T-helper 2 cell treated with Interferon-gamma antibody and Interleukin-4, amounts not matched to agents 100 ng/mL and 5 ng/mL, for 36 hours (primary cell): ENCODE data around the gene CCDC116. TPM values are rescaled to one million over a fixed set of nuclear protein-coding genes. Genes with fewer than 3 reads are reported as not detected.

Source experiments
- intact Hi-C: fragments of 100-400 bp; cut with micrococcal nuclease; formaldehyde crosslinking; loops from one replicate; pipeline ENCODE4 v1.15.1; 2023
- total RNA-seq: library from RNA; stranded (reverse); gene quantifications from 2 replicates; pipeline ENCODE4 v1.2.3, GENCODE V29; 2022

The CCDC116 gene
- total RNA-seq, 1 donor from 2014 or later = 0.23 TPM

DNA sequence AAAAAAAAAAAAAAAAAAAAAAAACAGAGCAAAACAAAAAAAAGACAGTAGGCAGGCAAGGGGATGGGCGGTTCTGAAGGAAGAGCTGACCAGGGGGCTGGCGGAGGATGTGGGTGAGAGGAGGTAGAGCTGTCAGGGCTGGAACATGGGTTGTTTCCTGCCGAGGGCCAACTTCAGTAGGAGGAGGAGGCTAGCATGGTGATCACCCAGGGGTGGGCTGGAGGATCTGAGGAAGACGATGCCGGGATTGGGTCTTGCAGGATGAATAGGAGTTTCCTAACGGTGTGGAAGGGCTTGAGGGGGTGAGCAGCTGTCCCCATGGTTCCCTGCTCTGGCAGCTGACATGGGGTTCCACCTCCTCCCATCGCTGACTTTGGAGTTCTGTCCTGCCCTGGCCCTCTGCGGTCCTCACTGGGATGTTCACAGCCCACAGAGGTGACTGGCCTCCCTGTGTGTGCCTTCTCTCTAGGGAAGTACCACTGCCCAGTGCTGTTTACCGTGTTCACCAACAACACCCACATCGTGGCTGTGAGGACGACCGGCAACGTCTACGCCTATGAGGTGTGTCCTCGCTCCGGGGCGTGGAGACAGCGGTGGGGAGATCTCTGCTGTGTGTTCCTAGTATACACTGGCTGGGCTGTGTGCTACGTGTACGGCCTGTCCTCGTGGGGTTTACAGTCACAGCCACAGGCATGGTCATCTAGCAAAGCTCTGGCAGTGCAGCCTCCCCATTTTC lies 48.4 kb downstream of the CCDC116 start:
- intact Hi-C loops = no loop called here

DNA sequence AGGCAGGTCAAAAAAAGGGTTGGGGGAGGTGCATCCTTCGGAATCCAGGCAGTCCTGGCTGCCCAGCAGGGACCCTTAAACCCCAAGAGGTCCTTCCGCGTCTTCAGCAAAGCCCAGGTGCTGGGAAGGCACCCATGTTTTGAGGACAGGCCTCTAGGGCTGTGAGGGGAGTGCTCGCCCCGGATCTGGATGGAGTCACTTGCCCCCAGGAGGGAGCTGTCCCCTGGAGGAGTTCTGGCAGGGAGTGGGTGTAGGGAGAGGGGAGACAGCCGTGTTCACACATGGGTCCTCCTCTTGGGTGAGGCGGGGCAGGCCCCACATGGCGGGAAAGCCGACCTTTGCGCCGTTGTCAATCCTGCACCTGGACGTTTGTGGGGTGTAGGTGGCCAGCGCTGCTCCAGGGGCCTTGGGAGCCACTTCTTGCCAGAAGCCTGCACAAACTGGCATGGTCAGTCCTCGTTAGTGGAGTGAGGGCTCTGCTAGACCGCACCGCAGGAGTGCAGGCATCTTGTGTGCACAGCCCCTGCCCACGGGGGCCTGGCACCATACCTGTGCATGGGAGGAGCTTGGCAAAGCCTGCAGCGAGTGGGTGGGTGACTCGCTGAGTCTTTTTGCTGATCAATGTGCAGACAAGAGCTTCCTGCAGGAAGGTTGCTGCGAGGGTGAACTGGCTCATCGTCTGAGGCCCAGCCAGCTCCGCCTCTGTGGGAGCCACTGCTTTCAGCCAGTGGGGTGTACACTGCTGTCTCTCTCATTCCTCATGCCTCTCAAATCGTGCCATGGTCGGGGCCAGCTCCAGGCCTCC lies 49.2 kb downstream of the CCDC116 start:
- intact Hi-C loops = no loop called here

DNA sequence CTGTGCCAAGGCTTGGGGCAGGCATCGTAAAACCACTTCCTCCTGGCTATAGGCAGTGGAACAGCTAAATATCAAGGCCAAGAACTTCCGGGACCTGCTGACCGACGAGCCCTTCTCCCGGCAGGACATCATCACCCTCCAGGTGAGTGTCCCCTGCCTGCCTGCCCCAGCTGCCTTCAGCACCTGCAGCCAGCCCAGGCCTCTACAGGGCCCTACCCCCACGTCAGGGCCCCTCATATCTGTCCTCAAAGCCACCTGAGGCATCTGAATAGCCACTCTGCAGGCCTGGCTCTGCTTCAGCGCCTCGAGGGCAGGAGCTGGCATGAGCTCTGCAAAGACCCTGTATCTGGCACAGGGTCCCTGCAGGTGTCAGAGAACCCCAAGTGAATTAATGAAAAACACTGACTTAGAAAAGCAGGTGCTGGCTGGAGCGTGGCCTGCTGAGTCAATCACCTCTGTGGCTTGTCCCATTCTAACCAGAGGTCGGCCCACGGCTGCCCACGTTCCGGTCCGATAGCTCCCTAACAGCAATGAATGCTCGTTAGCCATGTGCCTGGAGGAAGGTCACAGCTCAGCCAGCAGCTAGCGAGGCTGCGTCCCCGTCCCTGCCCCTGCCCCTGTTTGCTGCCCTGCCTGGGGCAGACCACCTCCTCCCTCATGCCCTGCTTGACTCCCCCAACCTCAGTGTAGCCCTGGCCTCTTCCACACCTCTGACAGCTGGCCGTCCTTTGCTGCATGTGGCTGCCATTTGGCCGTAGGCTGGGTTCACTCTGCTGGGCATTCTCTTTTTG lies 50.0 kb downstream of the CCDC116 start:
- intact Hi-C loops = no loop called here

DNA sequence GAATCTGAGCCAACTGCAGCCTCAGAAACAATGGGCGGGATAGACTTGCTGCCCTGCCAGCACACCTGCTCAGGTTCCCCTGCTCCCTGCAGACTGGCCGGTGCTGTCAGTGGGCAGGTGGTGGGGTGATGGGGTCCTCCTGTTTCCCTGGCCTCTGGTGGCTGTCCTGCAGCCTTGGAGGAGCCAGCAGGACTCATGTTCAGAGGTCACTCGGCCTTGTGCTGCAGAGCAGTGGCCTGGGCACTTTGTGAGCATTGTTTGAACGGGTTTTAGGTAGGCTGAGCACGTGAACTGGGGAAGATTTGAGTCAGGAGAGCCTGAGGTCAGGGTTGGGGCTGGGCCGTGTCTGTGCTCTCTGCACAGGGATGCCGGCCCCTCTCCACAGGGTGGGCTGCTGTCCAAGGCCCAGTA lies 50.8 kb downstream of the CCDC116 start:
- intact Hi-C loops = no loop called here

DNA sequence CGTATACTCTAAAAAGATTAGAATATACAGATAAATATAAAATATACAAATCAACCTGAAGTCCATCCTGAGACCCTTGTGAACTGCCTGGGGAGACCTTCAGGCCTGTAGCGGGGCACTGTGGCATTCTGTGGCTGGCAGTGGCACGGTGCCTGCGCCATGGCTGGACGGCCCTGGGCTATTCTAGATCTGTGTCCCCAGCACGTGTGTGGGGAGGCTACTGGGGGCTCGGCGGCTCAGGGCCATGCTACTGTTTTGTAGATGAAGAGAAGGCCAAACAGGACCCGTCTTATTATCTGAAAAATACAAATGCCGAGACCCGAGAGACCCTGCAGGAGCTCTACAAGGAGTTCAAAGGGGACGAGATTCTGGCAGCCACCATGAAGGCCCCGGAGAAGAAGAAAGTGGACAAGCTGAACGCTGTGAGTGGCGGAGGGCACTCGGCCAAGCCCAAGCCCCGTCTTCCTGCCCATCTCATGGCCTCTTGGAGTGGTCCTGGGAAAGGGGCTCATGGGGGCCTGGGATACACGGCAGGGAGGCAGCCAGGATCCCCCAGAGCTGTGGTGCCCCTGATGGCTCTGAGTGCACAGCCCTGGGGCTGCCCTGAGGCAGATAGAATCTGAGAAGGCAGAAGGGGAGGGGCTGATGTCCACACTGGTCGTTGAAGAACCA lies 52.1 kb downstream of the CCDC116 start:
- intact Hi-C loops = no loop called here

GRCh38 chr22:21685164-21685513 lies 52.6 kb downstream of the CCDC116 start:
- intact Hi-C loops = no loop called here

DNA sequence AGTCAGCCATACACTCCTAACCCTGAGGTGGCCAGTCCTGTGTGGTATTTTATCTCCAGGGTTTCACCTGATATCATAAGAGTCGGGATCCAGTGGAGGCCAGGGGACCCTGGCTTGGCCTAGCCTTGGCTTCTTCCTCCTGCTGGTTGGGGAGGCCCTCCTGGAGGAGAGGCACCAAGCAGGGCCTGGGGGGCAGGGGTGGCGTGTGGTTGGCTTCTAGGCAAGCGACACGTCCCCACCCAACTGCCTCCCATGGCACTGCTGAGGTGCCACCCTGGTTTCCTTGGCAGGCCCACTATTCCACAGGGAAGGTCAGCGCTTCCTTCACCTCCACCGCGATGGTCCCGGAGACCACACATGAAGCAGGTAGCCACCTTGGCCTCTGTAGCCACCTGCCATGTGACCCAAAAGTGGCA lies 53.6 kb downstream of the CCDC116 start:
- intact Hi-C loops = no loop called here

Other genes starting within 250 kb of the CCDC116 start
- gene RIMBP3B, start 249.0 kb upstream of the CCDC116 start, total RNA-seq = 0.11 and 0.23 TPM in 2 replicates
- gene HIC2, start 215.4 kb upstream of the CCDC116 start, total RNA-seq = 4.5 and 4.8 TPM in 2 replicates
- 1.3 and 2.6 TPM in 2 replicates for gene TMEM191C, start 165.4 kb upstream of the CCDC116 start, total RNA-seq
- gene RIMBP3C, start 81.3 kb upstream of the CCDC116 start, total RNA-seq = 0.50 and 0.59 TPM in 2 replicates
- 59.8 and 62.7 TPM in 2 replicates for gene UBE2L3, start 65.0 kb upstream of the CCDC116 start, total RNA-seq
- 41.1 and 41.7 TPM in 2 replicates for gene YDJC, start 2.7 kb upstream of the CCDC116 start, total RNA-seq
- 109 and 114 TPM in 2 replicates for gene SDF2L1, start 9.5 kb downstream of the CCDC116 start, total RNA-seq
- 69.6 and 71.3 TPM in 2 replicates for gene PPIL2, start 33.3 kb downstream of the CCDC116 start, total RNA-seq
- 3.8 and 4.3 TPM in 2 replicates for gene YPEL1, start 103.0 kb downstream of the CCDC116 start, total RNA-seq
- 123 and 129 TPM in 2 replicates for gene MAPK1, start 234.9 kb downstream of the CCDC116 start, total RNA-seq